Trophoblast cell (in vitro differentiated cells and primary cell): ENCODE data around the gene UBE2L3.
"Not testable (repeated sequence)": the region's sequence is repeated elsewhere in the genome, so short reads cannot be mapped to it uniquely, and the experiment has no call there.

Source experiments
- DNase-seq, 2 donors: peaks; one replicate each; pipeline ENCODE4 v3.0.0-alpha.2; 2016
- H2AFZ ChIP-seq: 2 replicates; pipeline ENCODE4 v1.6.1; 2013; ENCODE audit warnings: low read length, moderate library complexity, mild to moderate bottlenecking; ENCODE audit not compliant: insufficient read depth, poor library complexity
- H2AK5ac ChIP-seq: 2 replicates; pipeline ENCODE4 v1.6.1; 2013; ENCODE audit warnings: mild to moderate bottlenecking, low read length
- H2BK120ac ChIP-seq: 2 replicates; pipeline ENCODE4 v1.6.1; 2013; ENCODE audit warnings: low read length, mild to moderate bottlenecking, moderate library complexity; ENCODE audit not compliant: insufficient read depth, poor library complexity
- H2BK12ac ChIP-seq: 2 replicates; pipeline ENCODE4 v1.6.1; 2013; ENCODE audit warnings: mild to moderate bottlenecking, low read length, moderate library complexity
- H2BK5ac ChIP-seq: 2 replicates; pipeline ENCODE4 v1.6.1; 2013; ENCODE audit warnings: low read length, low read depth, moderate library complexity, mild to moderate bottlenecking; ENCODE audit not compliant: poor library complexity
- H3K14ac ChIP-seq: 2 replicates; pipeline ENCODE4 v1.6.1; 2013; ENCODE audit warnings: mild to moderate bottlenecking, low read length
- H3K18ac ChIP-seq: 2 replicates; pipeline ENCODE4 v1.6.1; 2013; ENCODE audit warnings: mild to moderate bottlenecking, low read length
- H3K23ac ChIP-seq: 2 replicates; pipeline ENCODE4 v1.6.1; 2013; ENCODE audit warnings: low read length
- H3K27ac ChIP-seq: 2 replicates; pipeline ENCODE4 v1.5.1; 2013; ENCODE audit warnings: low read depth, mild to moderate bottlenecking, inconsistent platforms, low read length, moderate library complexity
- H3K27me3 ChIP-seq: 2 replicates; pipeline ENCODE4 v1.6.1; 2013; ENCODE audit warnings: inconsistent platforms, mild to moderate bottlenecking, low read length, moderate library complexity; ENCODE audit not compliant: insufficient read depth
- H3K36me3 ChIP-seq, 2 experiments: 1 replicate in 1 of 2; 2 replicates in 1 of 2; pipeline ENCODE4 v1.6.1; 2013; ENCODE audit warnings: low read length in 2 of 2, mild to moderate bottlenecking in 2 of 2, moderate library complexity in 1 of 2; ENCODE audit not compliant: insufficient read depth in 2 of 2, control insufficient read depth in 1 of 2
- H3K4ac ChIP-seq: 2 replicates; pipeline ENCODE4 v1.6.1; 2013; ENCODE audit warnings: low read depth, mild to moderate bottlenecking, low read length, moderate library complexity
- H3K4me1 ChIP-seq, 2 experiments: 1 replicate in 1 of 2; 2 replicates in 1 of 2; pipeline ENCODE4 v1.6.1; 2013; ENCODE audit warnings: low read length in 2 of 2, mild to moderate bottlenecking in 2 of 2, moderate library complexity in 1 of 2; ENCODE audit not compliant: insufficient read depth in 2 of 2, control insufficient read depth in 1 of 2
- H3K4me2 ChIP-seq: 2 replicates; pipeline ENCODE4 v1.6.1; 2013; ENCODE audit warnings: inconsistent platforms, mild to moderate bottlenecking, low read length, moderate library complexity
- H3K4me3 ChIP-seq: 2 replicates; pipeline ENCODE4 v1.5.1; 2013; ENCODE audit warnings: mild to moderate bottlenecking, low read depth, low read length, inconsistent platforms
- H3K79me1 ChIP-seq: one replicate; pipeline ENCODE4 v1.6.1; 2013; ENCODE audit warnings: low read length
- H3K79me2 ChIP-seq: 2 replicates; pipeline ENCODE4 v1.6.1; 2013; ENCODE audit warnings: low read length, mild to moderate bottlenecking; ENCODE audit not compliant: control insufficient read depth, insufficient read depth, poor library complexity
- H3K9ac ChIP-seq: 2 replicates; pipeline ENCODE4 v1.6.1; 2013; ENCODE audit warnings: mild to moderate bottlenecking, low read length
- H3K9me3 ChIP-seq: 2 replicates; pipeline ENCODE4 v1.6.1; 2013; ENCODE audit warnings: low read depth, mild to moderate bottlenecking, control low read depth, inconsistent platforms, low read length; ENCODE audit not compliant: insufficient read depth
- H4K12ac ChIP-seq: 2 replicates; pipeline ENCODE4 v1.6.1; 2013; ENCODE audit warnings: low read depth, mild to moderate bottlenecking, low read length, moderate library complexity
- H4K8ac ChIP-seq: 2 replicates; pipeline ENCODE4 v1.6.1; 2013; ENCODE audit warnings: low read depth, mild to moderate bottlenecking, low read length, moderate library complexity
- H4K91ac ChIP-seq: one replicate; pipeline ENCODE4 v1.6.1; 2013; ENCODE audit warnings: low read depth, mild to moderate bottlenecking, low read length, moderate library complexity
- WGBS: extraction: QIAGEN DNeasy Blood & Tissue Kit; methylation state at CpG from one replicate; pipeline ENCODE4 v1.1.7; 2013; ENCODE audit warnings: missing lambda C conversion rate; ENCODE audit not compliant: insufficient read length, insufficient coverage; ENCODE audit errors: extremely low coverage; 5-methylcytosine and 5-hydroxymethylcytosine counted together

UBE2L3 gene

DNA sequence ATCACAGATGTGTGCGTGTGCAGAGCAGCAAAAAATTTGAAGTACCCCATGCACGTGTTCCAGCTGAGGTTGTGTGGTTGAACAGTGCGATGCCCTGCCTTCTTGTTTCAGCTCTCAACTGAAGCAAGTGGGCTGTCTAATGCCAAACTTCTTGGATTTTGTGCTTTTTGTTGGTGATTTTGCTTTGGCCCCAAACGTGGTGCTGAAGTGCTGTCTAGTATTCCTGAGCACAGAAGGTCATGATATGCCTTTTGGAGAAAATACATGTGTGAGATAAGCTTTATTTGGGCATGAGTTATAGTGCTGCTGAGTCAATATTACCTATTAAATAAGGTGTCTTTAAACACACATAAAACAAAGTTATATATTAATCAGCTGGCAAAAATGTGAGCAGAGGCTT lies 48.2 kb downstream of the UBE2L3 start:
- Histone ChIP-seq H4K91ac (no peak overlapping the region), H3K4me3 (no peak overlapping the region), H2BK5ac (no peak overlapping the region), H3K79me2 (no peaks in the 10 kb centered on the region), H3K9me3 (no peaks in the 10 kb centered on the region), H3K27me3 (no peaks in the 10 kb centered on the region), H3K36me3 (peaks cover 28 to 41% of the 10 kb centered on the region in 2 experiments), H2BK120ac (no peak overlapping the region), H3K4me2 (no peak overlapping the region), H2AK5ac (no peak overlapping the region), H2AFZ (no peak overlapping the region), H3K4ac (no peak overlapping the region), H3K18ac (no peak overlapping the region), H2BK12ac (no peak overlapping the region), H3K14ac (no peak overlapping the region), H4K8ac (no peak overlapping the region), H3K4me1 (no peaks in the 10 kb centered on the region), H3K23ac (no peak overlapping the region), H4K12ac (no peak overlapping the region), H3K9ac (no peak overlapping the region), H3K79me1 (no peaks in the 10 kb centered on the region), H3K27ac (no peak overlapping the region)
- no peak for DNase-seq
- WGBS, result no CpG with 5 or more reads among the region's 4 CpGs

DNA sequence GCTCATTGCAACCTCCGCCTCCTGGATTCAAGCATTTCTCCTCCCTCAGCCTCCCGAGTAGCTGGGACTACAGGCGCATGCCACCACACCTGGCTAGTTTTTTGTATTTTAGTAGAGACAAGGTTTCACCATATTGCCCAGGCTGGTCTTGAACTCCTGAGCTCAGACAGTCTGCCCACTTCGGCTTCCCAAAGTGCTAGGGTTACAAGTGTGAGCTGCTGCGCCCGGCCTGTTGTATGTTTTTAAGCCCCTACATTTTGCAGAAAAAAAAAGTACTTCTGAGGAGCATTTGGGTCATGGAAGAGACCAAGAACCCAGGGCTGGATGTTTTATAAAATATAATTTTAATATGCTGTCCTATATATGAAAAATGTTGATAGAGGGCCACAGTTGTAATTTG lies 49.8 kb downstream of the UBE2L3 start:
- H2AFZ ChIP-seq, H3K23ac ChIP-seq, H2BK120ac ChIP-seq, H3K27ac ChIP-seq, H3K18ac ChIP-seq, H2AK5ac ChIP-seq, H3K14ac ChIP-seq, H2BK5ac ChIP-seq, H3K4me3 ChIP-seq, H3K79me1 ChIP-seq, H3K4me2 ChIP-seq, H3K4ac ChIP-seq, H4K8ac ChIP-seq, H4K12ac ChIP-seq, H2BK12ac ChIP-seq, DNase-seq, H4K91ac ChIP-seq, H3K4me1 ChIP-seq, H3K79me2 ChIP-seq, H3K9me3 ChIP-seq, H3K27me3 ChIP-seq, H3K9ac ChIP-seq: not testable (repeated sequence)
- peaks cover 21 to 36% of the 10 kb centered on the region in 2 experiments for H3K36me3 ChIP-seq
- no CpG with 5 or more reads among the region's 6 CpGs for WGBS

DNA sequence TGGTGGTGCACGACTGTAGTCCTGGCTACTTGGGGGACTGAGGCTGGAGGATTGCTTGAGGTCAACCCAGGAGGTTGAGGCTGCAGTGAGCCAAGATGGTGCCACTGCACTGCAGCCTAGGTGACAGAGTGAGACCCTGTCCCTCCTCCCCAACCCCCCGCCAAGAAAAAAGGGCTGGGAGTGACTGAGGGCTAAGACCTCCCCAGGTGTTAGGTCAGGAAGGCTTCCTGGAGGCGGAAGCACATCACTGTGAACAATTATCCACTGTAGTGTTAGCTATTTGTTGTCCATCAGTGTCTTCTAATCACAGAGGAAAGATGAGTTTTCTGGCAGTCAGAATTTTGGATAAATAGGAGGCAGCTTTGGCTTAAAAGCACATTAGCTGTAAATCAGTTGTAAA lies 53.5 kb downstream of the UBE2L3 start:
- Histone ChIP-seq H4K91ac (no peak overlapping the region), H3K9ac (no peak overlapping the region), H3K79me2 (no peaks in the 10 kb centered on the region), H3K36me3 (peaks cover 28 to 39% of the 10 kb centered on the region in 2 experiments), H3K4me2 (no peak overlapping the region), H3K4me3 (no peak overlapping the region), H3K4ac (no peak overlapping the region), H3K18ac (no peak overlapping the region), H3K27ac (no peak overlapping the region), H3K9me3 (no peaks in the 10 kb centered on the region), H2AFZ (no peak overlapping the region), H3K27me3 (no peaks in the 10 kb centered on the region), H2BK120ac (no peak overlapping the region), H2BK5ac (no peak overlapping the region), H3K14ac (no peak overlapping the region), H4K12ac (no peak overlapping the region), H3K23ac (no peak overlapping the region), H3K79me1 (no peaks in the 10 kb centered on the region), H3K4me1 (no peaks in the 10 kb centered on the region), H2BK12ac (no peak overlapping the region), H2AK5ac (no peak overlapping the region), H4K8ac (no peak overlapping the region)
- no peak for DNase-seq
- WGBS, result no CpG with 5 or more reads among the region's 3 CpGs

DNA sequence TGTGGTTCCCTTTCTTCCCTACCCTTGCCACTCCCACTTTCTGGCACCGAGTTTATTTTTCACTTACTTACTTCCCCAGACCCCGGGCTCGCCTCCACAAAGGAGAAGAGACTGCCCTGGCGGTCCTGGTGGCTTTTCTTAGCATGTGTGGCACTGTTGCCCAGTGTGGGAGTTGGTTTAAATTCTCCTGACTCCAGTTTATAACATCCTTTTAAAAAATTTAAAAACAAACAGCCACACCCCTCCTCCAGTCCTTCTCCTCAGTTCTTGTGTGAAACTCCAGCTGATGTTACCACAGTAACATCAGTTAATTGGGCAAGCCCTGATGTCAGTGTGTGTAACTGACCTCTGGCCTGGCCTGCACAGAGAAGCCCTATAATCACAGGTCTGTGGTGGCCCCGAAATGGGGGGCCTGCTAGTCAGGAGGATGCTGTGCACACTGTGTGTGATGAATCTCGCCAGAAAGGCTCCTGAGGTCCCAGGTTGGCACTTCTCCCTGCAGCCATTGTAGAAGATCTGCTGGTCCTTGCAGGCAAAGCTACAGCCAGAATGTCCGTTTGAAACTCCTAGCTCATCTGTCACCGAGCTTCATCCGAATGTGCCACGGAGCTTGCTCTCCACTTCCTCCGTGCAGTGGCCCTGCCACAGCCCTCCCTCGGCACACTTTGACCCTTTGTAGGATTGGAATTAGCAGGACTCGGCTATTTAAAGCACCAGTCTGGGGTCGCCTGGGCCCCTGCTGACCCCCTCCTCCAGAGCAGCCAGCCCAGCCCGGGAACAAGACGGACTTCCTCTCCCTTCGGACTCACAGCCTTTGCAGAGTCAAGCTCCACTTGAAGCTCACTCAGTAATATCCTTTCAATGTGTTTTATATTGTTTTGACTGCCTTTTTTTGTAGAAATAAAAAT lies 54.8 kb downstream of the UBE2L3 start:
- H4K91ac ChIP-seq, result no peak overlapping the region
- H3K14ac ChIP-seq, result no peak overlapping the region
- no peak overlapping the region for H4K8ac ChIP-seq
- H3K9me3 ChIP-seq, result no peaks in the 10 kb centered on the region
- H3K4me2 ChIP-seq, result no peak overlapping the region
- no peak for DNase-seq
- no peak overlapping the region for H3K18ac ChIP-seq
- no peak overlapping the region for H2AK5ac ChIP-seq
- no peaks in the 10 kb centered on the region for H3K4me1 ChIP-seq
- no peaks in the 10 kb centered on the region for H3K27me3 ChIP-seq
- H3K9ac ChIP-seq, result no peak overlapping the region
- H3K23ac ChIP-seq, result no peak overlapping the region
- H3K79me2 ChIP-seq, result no peaks in the 10 kb centered on the region
- no peak overlapping the region for H2AFZ ChIP-seq
- no peak overlapping the region for H3K4me3 ChIP-seq
- H4K12ac ChIP-seq, result no peak overlapping the region
- H3K79me1 ChIP-seq, result no peaks in the 10 kb centered on the region
- H3K36me3 ChIP-seq, result peaks cover 28 to 39% of the 10 kb centered on the region in 2 experiments
- no peak overlapping the region for H2BK12ac ChIP-seq
- no peak overlapping the region for H3K27ac ChIP-seq
- no peak overlapping the region for H3K4ac ChIP-seq
- no peak overlapping the region for H2BK5ac ChIP-seq
- WGBS, result no CpG with 5 or more reads among the region's 17 CpGs
- H2BK120ac ChIP-seq, result no peak overlapping the region
